KMS-11 (cell line): ENCODE data around the gene UNCX.

ENCODE experiments used
- H2AFZ ChIP-seq: fragments of 200-600 bp; sonication (generic); 2 replicates; pipeline ENCODE4 v1.6.1; 2016; ENCODE audit warnings: antibody characterized with exemption, mixed run types, low read depth
- H3K27ac ChIP-seq: fragments of 200-600 bp; sonication (generic); 2 replicates; pipeline ENCODE4 v1.6.1; 2016; ENCODE audit warnings: mild to moderate bottlenecking, mixed run types
- H3K27me3 ChIP-seq: fragments of 200-600 bp; sonication (generic); 2 replicates; pipeline ENCODE4 v1.6.1; 2017; ENCODE audit warnings: mild to moderate bottlenecking, low read depth, mixed run types, moderate library complexity; ENCODE audit not compliant: insufficient read depth
- H3K36me3 ChIP-seq: fragments of 200-600 bp; sonication (generic); 2 replicates; pipeline ENCODE4 v1.6.1; 2017; ENCODE audit warnings: mild to moderate bottlenecking, mixed run types; ENCODE audit not compliant: insufficient read depth
- H3K4me1 ChIP-seq: fragments of 200-600 bp; sonication (generic); 2 replicates; pipeline ENCODE4 v1.6.1; 2016; ENCODE audit warnings: mild to moderate bottlenecking, low read depth, mixed run types; ENCODE audit not compliant: poor library complexity, severe bottlenecking
- H3K4me2 ChIP-seq: fragments of 200-600 bp; sonication (generic); 2 replicates; pipeline ENCODE4 v1.7.0; 2016; ENCODE audit warnings: mild to moderate bottlenecking, mixed run types
- H3K4me3 ChIP-seq: fragments of 200-600 bp; sonication (generic); IDR thresholded peaks from 2 replicates; pipeline ENCODE4 v1.6.1; 2017; ENCODE audit warnings: low read depth, low read length, mixed read lengths; ENCODE audit not compliant: insufficient read depth
- H3K79me2 ChIP-seq: fragments of 200-600 bp; sonication (generic); 2 replicates; pipeline ENCODE4 v1.6.1; 2016; ENCODE audit warnings: low read depth, mixed run types; ENCODE audit not compliant: insufficient read depth
- H3K9ac ChIP-seq: fragments of 200-600 bp; sonication (generic); 2 replicates; pipeline ENCODE4 v1.6.1; 2016; ENCODE audit warnings: mild to moderate bottlenecking, mixed run types
- H4K20me1 ChIP-seq: fragments of 200-600 bp; sonication (generic); 2 replicates; pipeline ENCODE4 v1.6.1; 2016; ENCODE audit warnings: mild to moderate bottlenecking, mixed run types; ENCODE audit not compliant: insufficient read depth
- CTCF ChIP-seq: fragments of 200-600 bp; sonication (generic); conservative IDR thresholded peaks from 2 replicates; pipeline ENCODE4 v1.6.1; 2017; ENCODE audit warnings: low read depth, mild to moderate bottlenecking, antibody characterized with exemption, low read length, moderate library complexity, mixed read lengths

The UNCX gene

GRCh38 chr7:1232623-1233332, at the start of gene UNCX:
UNCX (plus strand) TSS chr7:1232872; CDS start chr7:1233018, 146 bp downstream.
- H3K36me3 ChIP-seq = no peaks in the 10 kb centered on the region
- no peak within 1 kb of the TSS for H3K9ac ChIP-seq
- H3K4me1 ChIP-seq = no peaks in the 10 kb centered on the region
- no peak within 1 kb of the TSS for H3K4me2 ChIP-seq
- no peak for TF ChIP-seq CTCF
- no peaks in the 10 kb centered on the region for H4K20me1 ChIP-seq
- H3K4me3 ChIP-seq = no peak within 1 kb of the TSS
- H3K27ac ChIP-seq = no peak within 1 kb of the TSS
- H3K79me2 ChIP-seq = no peaks in the 10 kb centered on the region
- no peak within 1 kb of the TSS for H2AFZ ChIP-seq
- H3K27me3 ChIP-seq = peaks cover 39% of the 10 kb centered on the region

GRCh38 chr7:1187127-1187526, 45.5 kb upstream of the UNCX start:
- no peak for TF ChIP-seq CTCF
- Histone ChIP-seq H3K4me2 (no peak overlapping the region), H3K36me3 (no peaks in the 10 kb centered on the region), H3K9ac (no peak overlapping the region), H3K4me3 (no peak overlapping the region), H3K27me3 (peaks cover 94% of the 10 kb centered on the region), H2AFZ (no peak overlapping the region), H4K20me1 (no peaks in the 10 kb centered on the region), H3K4me1 (no peaks in the 10 kb centered on the region), H3K79me2 (no peaks in the 10 kb centered on the region), H3K27ac (no peak overlapping the region)

GRCh38 chr7:1188720-1189294, 43.9 kb upstream of the UNCX start:
- H3K27ac ChIP-seq = no peak overlapping the region
- H2AFZ ChIP-seq = no peak overlapping the region
- no peak overlapping the region for H3K4me3 ChIP-seq
- no peak overlapping the region for H3K4me2 ChIP-seq
- H4K20me1 ChIP-seq = no peaks in the 10 kb centered on the region
- no peaks in the 10 kb centered on the region for H3K79me2 ChIP-seq
- no peaks in the 10 kb centered on the region for H3K4me1 ChIP-seq
- peaks cover 97% of the 10 kb centered on the region for H3K27me3 ChIP-seq
- no peak for TF ChIP-seq CTCF
- H3K9ac ChIP-seq = no peak overlapping the region
- H3K36me3 ChIP-seq = no peaks in the 10 kb centered on the region

- Histone ChIP-seq H3K27me3 (peaks cover 97% of the 10 kb centered on the region), H3K79me2 (no peaks in the 10 kb centered on the region), H2AFZ (no peak overlapping the region), H3K9ac (no peak overlapping the region), H3K4me1 (no peaks in the 10 kb centered on the region), H3K36me3 (no peaks in the 10 kb centered on the region), H3K4me3 (no peak overlapping the region), H3K4me2 (no peak overlapping the region), H4K20me1 (no peaks in the 10 kb centered on the region), H3K27ac (no peak overlapping the region)
- no peak for TF ChIP-seq CTCF
These were observed 42.5 kb upstream of the UNCX start for GRCh38 chr7:1189986-1190772.
